Measurements from ENCODE around the gene FRMD4B.

FRMD4B gene

DNA sequence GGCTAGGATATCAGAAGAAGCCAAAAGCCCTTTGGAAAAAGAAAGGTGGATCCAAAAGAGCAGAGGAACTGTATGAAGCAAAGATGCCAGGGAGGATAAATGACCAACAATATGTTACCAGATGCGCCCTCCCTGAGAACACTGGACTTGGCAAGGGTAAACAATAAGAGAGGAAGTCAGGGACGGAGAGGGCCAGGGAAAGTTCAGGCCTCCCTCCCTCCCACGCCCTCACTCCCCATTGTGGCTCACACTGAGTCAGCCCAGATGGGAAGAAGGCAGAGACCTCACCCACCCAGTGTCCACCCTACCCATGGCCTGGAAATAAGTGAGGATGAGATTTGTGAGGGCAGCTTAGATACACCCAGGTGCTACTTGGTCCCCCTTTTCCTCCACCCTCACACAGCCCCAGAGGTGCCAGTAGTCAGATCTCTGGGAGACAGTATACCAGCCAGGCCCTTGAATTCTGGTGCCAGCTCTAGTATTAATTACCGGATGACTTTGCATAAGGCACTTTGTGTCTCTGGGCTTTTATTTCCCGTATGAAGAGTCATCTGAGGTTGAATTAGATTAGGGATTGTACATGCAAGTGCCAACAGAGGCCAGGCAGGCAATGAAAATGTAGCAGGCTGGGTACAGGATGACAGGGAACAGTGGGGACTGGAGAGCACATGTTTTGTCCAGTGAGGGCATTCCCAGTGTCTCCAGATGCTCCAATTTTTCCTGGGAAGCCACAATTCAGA is 35.1 kb upstream of the FRMD4B start:
- Histone ChIP-seq H3K4me3 (ENCODE audit: low read depth, low read length, poor library complexity, severe bottlenecking) (no peak overlapping the region), H3K79me2 (ENCODE audit: insufficient read depth, low read length) (no peaks in the 10 kb centered on the region), H3K4me1 (ENCODE audit: insufficient read depth, low read length, severe bottlenecking) (no peaks in the 10 kb centered on the region), H3K9me3 (ENCODE audit: low read length) (no peaks in the 10 kb centered on the region), H3K9ac (ENCODE audit: low read length) (no peak overlapping the region), H4K20me1 (ENCODE audit: insufficient read depth, low read length) (no peaks in the 10 kb centered on the region), H3K27ac (ENCODE audit: low read depth, low read length, poor library complexity, severe bottlenecking) (no peak overlapping the region), H3K27me3 (ENCODE audit: insufficient read depth, low read length) (no peaks in the 10 kb centered on the region), H3K36me3 (ENCODE audit: insufficient read depth, low read length) (no peaks in the 10 kb centered on the region), H3F3A (ENCODE audit: insufficient read depth, low read length) (no peaks in the 10 kb centered on the region), H3K9me2 (ENCODE audit: low read depth, low read length) (no peaks in the 10 kb centered on the region), H2AFZ (ENCODE audit: low read length) (no peak overlapping the region), H3K4me2 (ENCODE audit: low read length) (no peak overlapping the region)
- TF ChIP-seq, protein P1, sequence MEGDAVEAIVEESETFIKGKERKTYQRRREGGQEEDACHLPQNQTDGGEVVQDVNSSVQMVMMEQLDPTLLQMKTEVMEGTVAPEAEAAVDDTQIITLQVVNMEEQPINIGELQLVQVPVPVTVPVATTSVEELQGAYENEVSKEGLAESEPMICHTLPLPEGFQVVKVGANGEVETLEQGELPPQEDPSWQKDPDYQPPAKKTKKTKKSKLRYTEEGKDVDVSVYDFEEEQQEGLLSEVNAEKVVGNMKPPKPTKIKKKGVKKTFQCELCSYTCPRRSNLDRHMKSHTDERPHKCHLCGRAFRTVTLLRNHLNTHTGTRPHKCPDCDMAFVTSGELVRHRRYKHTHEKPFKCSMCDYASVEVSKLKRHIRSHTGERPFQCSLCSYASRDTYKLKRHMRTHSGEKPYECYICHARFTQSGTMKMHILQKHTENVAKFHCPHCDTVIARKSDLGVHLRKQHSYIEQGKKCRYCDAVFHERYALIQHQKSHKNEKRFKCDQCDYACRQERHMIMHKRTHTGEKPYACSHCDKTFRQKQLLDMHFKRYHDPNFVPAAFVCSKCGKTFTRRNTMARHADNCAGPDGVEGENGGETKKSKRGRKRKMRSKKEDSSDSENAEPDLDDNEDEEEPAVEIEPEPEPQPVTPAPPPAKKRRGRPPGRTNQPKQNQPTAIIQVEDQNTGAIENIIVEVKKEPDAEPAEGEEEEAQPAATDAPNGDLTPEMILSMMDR (IDR thresholded peaks at IDR 0.05; ENCODE audit: low read length): no peak
- TF ChIP-seq EZH2 (IDR thresholded peaks at IDR 0.05; ENCODE audit: borderline replicate concordance, low read length): no peak

DNA sequence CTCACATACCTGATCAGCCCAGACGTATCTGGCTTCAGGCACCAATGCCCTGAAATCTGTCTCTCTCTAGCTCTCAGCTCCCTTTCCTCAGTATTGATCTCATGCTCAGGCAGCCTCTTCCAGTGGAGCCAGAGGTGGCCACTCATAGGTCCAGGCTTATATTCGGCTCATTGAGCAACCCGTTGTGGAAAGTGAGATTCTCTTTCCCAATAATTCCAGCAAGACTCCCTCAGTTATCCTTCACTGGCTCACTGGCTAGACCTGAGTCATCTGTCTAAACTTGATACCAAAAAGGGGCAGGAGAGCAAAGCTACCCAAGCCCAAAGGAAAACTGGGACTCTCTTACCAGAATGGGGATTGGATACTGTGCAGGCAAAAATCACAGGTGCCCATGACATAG is 33.4 kb upstream of the FRMD4B start:
- H2AFZ ChIP-seq (ENCODE audit: low read length): no peak overlapping the region
- H3K9me3 ChIP-seq (ENCODE audit: low read length): no peaks in the 10 kb centered on the region
- H3K79me2 ChIP-seq (ENCODE audit: insufficient read depth, low read length): no peaks in the 10 kb centered on the region
- no peak overlapping the region for H3K9ac ChIP-seq (ENCODE audit: low read length)
- TF ChIP-seq, protein P1 (IDR thresholded peaks at IDR 0.05; ENCODE audit: low read length): no peak
- no peak for TF ChIP-seq EZH2 (IDR thresholded peaks at IDR 0.05; ENCODE audit: borderline replicate concordance, low read length)
- no peaks in the 10 kb centered on the region for H3K4me1 ChIP-seq (ENCODE audit: insufficient read depth, low read length, severe bottlenecking)
- no peaks in the 10 kb centered on the region for H3K9me2 ChIP-seq (ENCODE audit: low read depth, low read length)
- H3K27ac ChIP-seq (ENCODE audit: low read depth, low read length, poor library complexity, severe bottlenecking): no peak overlapping the region
- H3K4me2 ChIP-seq (ENCODE audit: low read length): no peak overlapping the region
- no peaks in the 10 kb centered on the region for H3K36me3 ChIP-seq (ENCODE audit: insufficient read depth, low read length)
- no peaks in the 10 kb centered on the region for H3F3A ChIP-seq (ENCODE audit: insufficient read depth, low read length)
- no peaks in the 10 kb centered on the region for H4K20me1 ChIP-seq (ENCODE audit: insufficient read depth, low read length)
- no peak overlapping the region for H3K4me3 ChIP-seq (ENCODE audit: low read depth, low read length, poor library complexity, severe bottlenecking)
- H3K27me3 ChIP-seq (ENCODE audit: insufficient read depth, low read length): no peaks in the 10 kb centered on the region

DNA sequence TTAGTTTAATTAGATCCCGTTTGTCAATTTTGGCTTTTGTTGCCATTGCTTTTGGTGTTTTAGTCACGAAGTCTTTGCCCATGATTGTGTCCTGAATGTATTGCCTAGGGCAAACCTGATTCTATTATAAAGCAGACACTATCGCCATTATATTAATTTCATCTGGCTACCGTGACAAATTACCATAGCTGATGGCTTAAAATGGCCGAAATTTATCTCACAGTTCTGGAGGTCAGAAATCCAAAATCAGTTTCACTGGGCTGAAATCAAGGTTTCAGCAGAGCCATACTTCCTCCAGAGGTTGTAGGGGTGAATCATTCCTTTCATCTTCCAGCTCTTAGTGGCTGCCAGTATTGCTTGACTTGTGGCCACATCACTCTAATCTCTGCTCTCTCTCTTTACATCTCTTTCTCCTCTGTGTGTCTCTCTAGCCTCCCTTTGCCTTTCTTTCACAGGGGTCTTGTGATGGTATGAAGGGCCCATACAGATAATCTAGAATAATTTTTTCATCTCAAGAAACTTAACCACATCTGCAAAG is 31.7 kb upstream of the FRMD4B start:
- no peaks in the 10 kb centered on the region for H3K4me1 ChIP-seq (ENCODE audit: insufficient read depth, low read length, severe bottlenecking)
- no peaks in the 10 kb centered on the region for H3K79me2 ChIP-seq (ENCODE audit: insufficient read depth, low read length)
- H3K9me3 ChIP-seq (ENCODE audit: low read length): no peaks in the 10 kb centered on the region
- no peak overlapping the region for H3K9ac ChIP-seq (ENCODE audit: low read length)
- H3K4me2 ChIP-seq (ENCODE audit: low read length): no peak overlapping the region
- H2AFZ ChIP-seq (ENCODE audit: low read length): no peak overlapping the region
- no peaks in the 10 kb centered on the region for H3K9me2 ChIP-seq (ENCODE audit: low read depth, low read length)
- TF ChIP-seq, protein P1 (IDR thresholded peaks at IDR 0.05; ENCODE audit: low read length): no peak
- no peak for TF ChIP-seq EZH2 (IDR thresholded peaks at IDR 0.05; ENCODE audit: borderline replicate concordance, low read length)
- no peak overlapping the region for H3K4me3 ChIP-seq (ENCODE audit: low read depth, low read length, poor library complexity, severe bottlenecking)
- H4K20me1 ChIP-seq (ENCODE audit: insufficient read depth, low read length): no peaks in the 10 kb centered on the region
- no peaks in the 10 kb centered on the region for H3F3A ChIP-seq (ENCODE audit: insufficient read depth, low read length)
- no peak overlapping the region for H3K27ac ChIP-seq (ENCODE audit: low read depth, low read length, poor library complexity, severe bottlenecking)
- H3K36me3 ChIP-seq (ENCODE audit: insufficient read depth, low read length): no peaks in the 10 kb centered on the region
- H3K27me3 ChIP-seq (ENCODE audit: insufficient read depth, low read length): no peaks in the 10 kb centered on the region

Data from OCI-LY1 (cell line).